Gastroesophageal sphincter (tissue), 3 donors: ENCODE data around the gene ADAMTS2.

Experiments
- CTCF ChIP-seq, 4 experiments: fragments of 200-600 bp in 2 of 4; fragments of 450-650 bp in 2 of 4; sonication (generic) in 1 of 4; IDR thresholded peaks; one replicate each; pipeline ENCODE4 v1.5.1; 2017 to 2019; ENCODE audit warnings: antibody characterized with exemption in 4 of 4, mild to moderate bottlenecking in 2 of 4, moderate library complexity in 2 of 4
- POLR2A ChIP-seq, 2 donors: fragments of 450-650 bp; IDR thresholded peaks; one replicate each; pipeline ENCODE4 v1.6.1; 2017; ENCODE audit warnings: antibody characterized with exemption in 2 of 2, mild to moderate bottlenecking in 2 of 2, moderate library complexity in 1 of 2
- POLR2AphosphoS5 ChIP-seq: sonication (generic); formaldehyde crosslinking; IDR thresholded peaks from one replicate; pipeline ENCODE4 v1.6.1; 2017; ENCODE audit warnings: antibody characterized with exemption

GRCh38 chr5:179318221-179318955 lies 26.9 kb downstream of the ADAMTS2 start:
- TF ChIP-seq POLR2AphosphoS5 (no peak), CTCF (IDR thresholded peaks at IDR 0.05) (no peak), POLR2A (IDR thresholded peaks at IDR 0.05) (no peak)
